ENCODE results near the gene AMDHD1.

Gene AMDHD1, protein sequence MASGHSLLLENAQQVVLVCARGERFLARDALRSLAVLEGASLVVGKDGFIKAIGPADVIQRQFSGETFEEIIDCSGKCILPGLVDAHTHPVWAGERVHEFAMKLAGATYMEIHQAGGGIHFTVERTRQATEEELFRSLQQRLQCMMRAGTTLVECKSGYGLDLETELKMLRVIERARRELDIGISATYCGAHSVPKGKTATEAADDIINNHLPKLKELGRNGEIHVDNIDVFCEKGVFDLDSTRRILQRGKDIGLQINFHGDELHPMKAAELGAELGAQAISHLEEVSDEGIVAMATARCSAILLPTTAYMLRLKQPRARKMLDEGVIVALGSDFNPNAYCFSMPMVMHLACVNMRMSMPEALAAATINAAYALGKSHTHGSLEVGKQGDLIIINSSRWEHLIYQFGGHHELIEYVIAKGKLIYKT

DNA sequence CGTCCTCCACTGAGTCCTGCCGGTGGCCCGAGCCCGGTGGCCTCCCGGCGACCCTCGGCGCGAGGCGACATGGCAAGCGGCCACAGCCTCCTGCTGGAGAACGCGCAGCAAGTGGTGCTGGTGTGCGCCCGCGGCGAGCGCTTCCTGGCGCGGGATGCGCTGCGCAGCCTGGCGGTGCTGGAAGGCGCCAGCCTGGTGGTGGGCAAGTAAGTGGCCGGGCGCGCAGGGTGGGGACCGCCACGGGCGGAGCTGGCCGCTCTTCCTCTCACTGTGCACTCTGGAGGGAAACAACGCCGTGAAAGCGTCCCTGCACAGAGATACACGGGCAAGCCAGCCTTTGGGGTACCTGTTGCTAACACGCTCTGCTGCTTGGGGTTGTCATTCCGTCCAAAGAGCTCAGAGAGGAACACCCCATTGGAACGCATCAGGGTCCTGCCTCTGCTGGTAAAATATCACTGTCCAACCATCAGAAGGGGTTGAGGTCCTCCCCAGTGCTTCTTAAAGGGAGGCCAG lies at the start of gene AMDHD1:
AMDHD1 (plus strand) TSS at position 2 of the 513 bp plus-strand sequence; CDS start at position 70, 68 bp downstream.
- H3K4me3 ChIP-seq (ENCODE audit: low read depth, low read length), result peak within 1 kb of the TSS; percentile 92
- DNase-seq (ENCODE audit: low read depth), result peak; percentile 86
- TF ChIP-seq, protein P1, sequence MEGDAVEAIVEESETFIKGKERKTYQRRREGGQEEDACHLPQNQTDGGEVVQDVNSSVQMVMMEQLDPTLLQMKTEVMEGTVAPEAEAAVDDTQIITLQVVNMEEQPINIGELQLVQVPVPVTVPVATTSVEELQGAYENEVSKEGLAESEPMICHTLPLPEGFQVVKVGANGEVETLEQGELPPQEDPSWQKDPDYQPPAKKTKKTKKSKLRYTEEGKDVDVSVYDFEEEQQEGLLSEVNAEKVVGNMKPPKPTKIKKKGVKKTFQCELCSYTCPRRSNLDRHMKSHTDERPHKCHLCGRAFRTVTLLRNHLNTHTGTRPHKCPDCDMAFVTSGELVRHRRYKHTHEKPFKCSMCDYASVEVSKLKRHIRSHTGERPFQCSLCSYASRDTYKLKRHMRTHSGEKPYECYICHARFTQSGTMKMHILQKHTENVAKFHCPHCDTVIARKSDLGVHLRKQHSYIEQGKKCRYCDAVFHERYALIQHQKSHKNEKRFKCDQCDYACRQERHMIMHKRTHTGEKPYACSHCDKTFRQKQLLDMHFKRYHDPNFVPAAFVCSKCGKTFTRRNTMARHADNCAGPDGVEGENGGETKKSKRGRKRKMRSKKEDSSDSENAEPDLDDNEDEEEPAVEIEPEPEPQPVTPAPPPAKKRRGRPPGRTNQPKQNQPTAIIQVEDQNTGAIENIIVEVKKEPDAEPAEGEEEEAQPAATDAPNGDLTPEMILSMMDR (IDR thresholded peaks at IDR 0.05; ENCODE audit: low read depth, low read length), result peak; percentile 9
- no peak for TF ChIP-seq POLR2A (IDR thresholded peaks at IDR 0.05; ENCODE audit: extremely low read depth, insufficient read length)

DNA sequence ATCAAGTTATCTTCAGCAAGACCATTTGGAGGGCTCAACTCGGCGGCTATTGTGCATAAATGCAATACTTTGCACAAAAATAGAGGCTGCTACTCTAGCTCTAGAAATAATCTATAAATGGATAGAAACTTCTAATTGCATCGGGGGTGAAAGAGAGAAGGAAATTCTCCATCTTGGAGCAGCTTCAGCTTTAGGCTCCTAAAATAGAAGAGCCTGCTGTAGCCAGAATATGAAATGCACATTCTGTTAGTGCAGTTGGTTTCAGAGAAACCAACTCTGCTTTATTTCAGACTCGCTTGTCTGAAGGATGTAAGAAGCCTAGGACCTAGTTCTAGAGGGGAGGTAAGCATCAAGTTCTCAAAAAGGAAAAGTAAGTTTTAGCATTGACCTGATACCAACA lies 46.3 kb upstream of the AMDHD1 start:
- TF ChIP-seq, protein P1 (IDR thresholded peaks at IDR 0.05; ENCODE audit: low read depth, low read length), result no peak
- DNase-seq (ENCODE audit: low read depth), result no peak
- H3K4me3 ChIP-seq (ENCODE audit: low read depth, low read length), result no peak overlapping the region

DNA sequence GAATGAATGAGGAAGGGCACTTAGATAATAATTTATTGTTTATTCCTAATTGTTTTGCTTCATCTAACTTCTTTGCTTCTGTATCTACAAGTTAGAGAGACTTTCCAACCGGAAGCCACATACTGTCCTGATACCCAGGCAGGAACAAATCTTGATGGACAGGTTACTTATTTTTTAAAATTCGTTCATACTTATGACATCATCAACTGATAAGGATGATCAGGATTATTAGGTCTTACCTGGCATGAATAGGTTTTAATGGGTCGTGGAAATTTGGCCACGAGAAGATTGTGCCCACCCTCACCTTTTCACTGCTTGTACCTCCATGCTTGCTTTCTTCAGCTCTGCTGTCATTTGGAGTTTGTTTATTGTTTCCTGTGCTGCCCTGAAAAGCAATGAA lies 45.0 kb upstream of the AMDHD1 start:
- TF ChIP-seq POLR2A (IDR thresholded peaks at IDR 0.05; ENCODE audit: extremely low read depth, insufficient read length) (no peak), MYC (IDR thresholded peaks at IDR 0.05; ENCODE audit: low read depth, low read length) (no peak)
- TF ChIP-seq, protein P2, sequence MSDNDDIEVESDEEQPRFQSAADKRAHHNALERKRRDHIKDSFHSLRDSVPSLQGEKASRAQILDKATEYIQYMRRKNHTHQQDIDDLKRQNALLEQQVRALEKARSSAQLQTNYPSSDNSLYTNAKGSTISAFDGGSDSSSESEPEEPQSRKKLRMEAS (IDR thresholded peaks at IDR 0.05; ENCODE audit: low read depth, low read length), result no peak
- TF ChIP-seq, protein P1 (IDR thresholded peaks at IDR 0.05; ENCODE audit: low read depth, low read length), result no peak
- DNase-seq (ENCODE audit: low read depth), result no peak
- H3K4me3 ChIP-seq (ENCODE audit: low read depth, low read length), result no peak overlapping the region

DNA sequence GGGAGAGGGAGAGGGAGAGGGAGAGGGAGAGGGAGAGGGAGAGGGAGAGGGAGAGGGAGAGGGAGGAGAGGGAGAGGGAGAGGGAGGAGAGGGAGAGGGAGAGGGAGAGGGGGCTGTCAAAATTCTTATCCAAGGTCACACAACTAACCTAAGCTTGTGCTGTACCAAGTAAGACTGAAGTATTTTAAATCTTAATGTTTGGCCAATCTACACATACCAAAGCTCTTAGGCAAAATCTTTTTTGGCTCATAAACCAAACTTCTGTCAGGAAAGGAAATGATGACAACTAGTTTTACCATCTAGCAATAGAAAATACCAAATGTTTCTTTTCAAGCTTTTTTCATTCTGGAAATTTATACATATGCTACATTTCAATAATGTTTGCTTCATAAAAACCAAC lies 34.6 kb upstream of the AMDHD1 start:
- no peak overlapping the region for H3K4me3 ChIP-seq (ENCODE audit: low read depth, low read length)
- no peak for DNase-seq (ENCODE audit: low read depth)
- TF ChIP-seq POLR2A (IDR thresholded peaks at IDR 0.05; ENCODE audit: extremely low read depth, insufficient read length) (no peak), MYC (IDR thresholded peaks at IDR 0.05; ENCODE audit: low read depth, low read length) (no peak)
- TF ChIP-seq, protein P2 (IDR thresholded peaks at IDR 0.05; ENCODE audit: low read depth, low read length), result no peak
- TF ChIP-seq, protein P1 (IDR thresholded peaks at IDR 0.05; ENCODE audit: low read depth, low read length), result no peak

DNA sequence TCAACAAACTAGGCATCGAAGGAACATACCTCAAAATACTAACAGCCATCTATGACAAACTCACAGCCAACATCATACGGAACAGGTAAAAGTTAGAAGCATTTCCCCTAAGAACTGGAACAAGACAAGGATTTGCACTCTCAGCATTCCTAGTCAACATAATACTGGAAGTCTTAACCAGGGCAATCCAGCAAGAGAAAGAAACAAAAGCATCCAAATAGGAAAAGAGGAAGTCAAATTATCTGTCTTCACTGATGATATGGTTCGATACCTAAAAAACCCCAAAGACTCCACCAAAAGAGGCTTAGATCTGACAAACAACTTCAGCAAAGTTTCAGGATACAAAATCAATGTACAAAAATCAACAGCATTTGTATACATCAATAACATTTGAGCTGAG lies 33.3 kb upstream of the AMDHD1 start:
- no peak for DNase-seq (ENCODE audit: low read depth)
- TF ChIP-seq, protein P1 (IDR thresholded peaks at IDR 0.05; ENCODE audit: low read depth, low read length), result no peak
- no peak for TF ChIP-seq MYC (IDR thresholded peaks at IDR 0.05; ENCODE audit: low read depth, low read length)
- TF ChIP-seq POLR2A (IDR thresholded peaks at IDR 0.05; ENCODE audit: extremely low read depth, insufficient read length), result no peak
- TF ChIP-seq, protein P2 (IDR thresholded peaks at IDR 0.05; ENCODE audit: low read depth, low read length), result no peak

More for the DNA sequence above, 33.3 kb upstream of the AMDHD1 start:
- no peak overlapping the region for H3K4me3 ChIP-seq (ENCODE audit: low read depth, low read length)

All from NB4 (cell line).